ENCODE results near the gene ACTG2.
"Not testable (repeated sequence)": the region's sequence is repeated elsewhere in the genome, so short reads cannot be mapped to it uniquely, and the experiment has no call there.

The ACTG2 gene

GRCh38 chr2:73885406-73885805 lies 7.4 kb upstream of the ACTG2 start:
- ChIA-PET CTCF (no interaction called here), POLR2A (ENCODE audit: low non-redundant PET) (no interaction called here)
- no peak for TF ChIP-seq CTCF (conservative IDR thresholded peaks at IDR 0.05; ENCODE audit: low read depth)
- no peak for DNase-seq (ENCODE audit: low spot score)
- H3K27ac ChIP-seq: no peak overlapping the region

GRCh38 chr2:73886357-73886756 lies 6.5 kb upstream of the ACTG2 start:
- POLR2A ChIA-PET (ENCODE audit: low non-redundant PET): no interaction called here
- no peak for DNase-seq (ENCODE audit: low spot score)
- no peak for TF ChIP-seq CTCF (conservative IDR thresholded peaks at IDR 0.05; ENCODE audit: low read depth)
- no peak overlapping the region for H3K27ac ChIP-seq
- CTCF ChIA-PET: no interaction called here

GRCh38 chr2:73887596-73888353 lies 5.0 kb upstream of the ACTG2 start:
- CTCF ChIA-PET; H3K27ac ChIP-seq; DNase-seq (ENCODE audit: low spot score): not testable (repeated sequence)
- POLR2A ChIA-PET (ENCODE audit: low non-redundant PET): interaction anchor here (0.5 kb wide), 1 partner anchor 12 kb away, joined by 5 read pairs; no protein-coding TSS in a partner anchor

- ChIA-PET POLR2A (ENCODE audit: low non-redundant PET) (no interaction called here), CTCF (no interaction called here)
- TF ChIP-seq CTCF (conservative IDR thresholded peaks at IDR 0.05; ENCODE audit: low read depth): no peak
- H3K27ac ChIP-seq: no peak overlapping the region
- DNase-seq (ENCODE audit: low spot score): no peak
Observed at GRCh38 chr2:73888388-73888787, 4.4 kb upstream of the ACTG2 start.

- no peak for DNase-seq (ENCODE audit: low spot score)
Observed at GRCh38 chr2:73889206-73889605, 3.6 kb upstream of the ACTG2 start.

GRCh38 chr2:73890301-73891092 lies 2.3 kb upstream of the ACTG2 start:
- no peak for TF ChIP-seq CTCF (conservative IDR thresholded peaks at IDR 0.05; ENCODE audit: low read depth)
- H3K27ac ChIP-seq: no peak overlapping the region
- DNase-seq (ENCODE audit: low spot score): no peak
- CTCF ChIA-PET: no interaction called here
- POLR2A ChIA-PET (ENCODE audit: low non-redundant PET): no interaction called here

More at GRCh38 chr2:73889206-73889605, 3.6 kb upstream of the ACTG2 start:
- H3K27ac ChIP-seq: no peak overlapping the region
- ChIA-PET POLR2A (ENCODE audit: low non-redundant PET) (no interaction called here), CTCF (no interaction called here)
- TF ChIP-seq CTCF (conservative IDR thresholded peaks at IDR 0.05; ENCODE audit: low read depth): no peak

All from RWPE1 (cell line).